Keratinocyte (primary cell): ENCODE measurements around the gene AGPAT2. TPM values are rescaled to one million over a fixed set of nuclear protein-coding genes. Genes with fewer than 3 reads are reported as not detected.

ENCODE experiments used
- DNase-seq: peaks from one replicate; pipeline ENCODE4 v3.0.0-alpha.2; 2011; ENCODE audit warnings: low read depth, missing footprints, low spot score
- FAIRE-seq: peaks from 2 replicates; lab custom pipeline; 2011; peaks lifted over from hg19 to GRCh38; lab: Jason Lieb, UNC
- H2AFZ ChIP-seq: 2 replicates; pipeline ENCODE4 v1.6.0; 2012; ENCODE audit warnings: low read length, control low read depth, inconsistent platforms; ENCODE audit not compliant: control insufficient read depth
- H3K27ac ChIP-seq: 2 replicates; pipeline ENCODE4 v1.5.1; 2011; ENCODE audit warnings: low read length; ENCODE audit not compliant: control insufficient read depth, insufficient read depth
- H3K27me3 ChIP-seq: 3 replicates; pipeline ENCODE4 v1.6.0; 2011; ENCODE audit warnings: low read length; ENCODE audit not compliant: control insufficient read depth, insufficient read depth; ENCODE audit errors: extremely low read depth
- H3K36me3 ChIP-seq, 2 experiments: 2 replicates in 1 of 2; 3 replicates in 1 of 2; pipeline ENCODE4 v1.5.1; 2011; ENCODE audit warnings: low read length in 2 of 2, mild to moderate bottlenecking in 1 of 2; ENCODE audit not compliant: control insufficient read depth in 2 of 2, insufficient read depth in 2 of 2; ENCODE audit errors: extremely low read depth in 1 of 2
- H3K4me1 ChIP-seq: 3 replicates; pipeline ENCODE4 v1.5.1; 2011; ENCODE audit warnings: low read length; ENCODE audit not compliant: control insufficient read depth, insufficient read depth; ENCODE audit errors: extremely low read depth
- H3K4me2 ChIP-seq: 3 replicates; pipeline ENCODE4 v1.6.0; 2011; ENCODE audit warnings: low read depth, low read length; ENCODE audit not compliant: control insufficient read depth, insufficient read depth; ENCODE audit errors: extremely low read depth
- H3K4me3 ChIP-seq, 3 experiments: fragments of 200-600 bp in 1 of 3; sonication (generic) in 1 of 3; 2 replicates in 2 of 3; 3 replicates in 1 of 3; pipeline ENCODE4 v1.5.1; 2011 to 2016; ENCODE audit warnings: low read length in 3 of 3, mild to moderate bottlenecking in 3 of 3, control low read depth in 2 of 3, inconsistent platforms in 1 of 3, low read depth in 1 of 3, mixed read lengths in 1 of 3, mixed run types in 1 of 3, moderate library complexity in 1 of 3; ENCODE audit not compliant: control insufficient read depth in 2 of 3, insufficient read depth in 2 of 3; ENCODE audit errors: extremely low read depth in 1 of 3
- H3K79me2 ChIP-seq: 2 replicates; pipeline ENCODE4 v1.6.0; 2012; ENCODE audit warnings: low read length; ENCODE audit not compliant: control insufficient read depth, insufficient read depth
- H3K9ac ChIP-seq: 3 replicates; pipeline ENCODE4 v1.6.0; 2011; ENCODE audit warnings: low read length; ENCODE audit not compliant: control insufficient read depth, insufficient read depth; ENCODE audit errors: extremely low read depth
- H3K9me1 ChIP-seq: 3 replicates; pipeline ENCODE4 v1.6.0; 2011; ENCODE audit warnings: low read length; ENCODE audit not compliant: control insufficient read depth, insufficient read depth; ENCODE audit errors: extremely low read depth
- H3K9me3 ChIP-seq: 2 replicates; pipeline ENCODE4 v1.5.1; 2012; ENCODE audit warnings: low read depth, low read length; ENCODE audit not compliant: control insufficient read depth
- H4K20me1 ChIP-seq: 3 replicates; pipeline ENCODE4 v1.6.0; 2011; ENCODE audit warnings: low read length; ENCODE audit not compliant: control insufficient read depth, insufficient read depth; ENCODE audit errors: extremely low read depth
- EZH2 ChIP-seq: IDR thresholded peaks from one replicate; pipeline ENCODE4 v1.6.1; 2012; ENCODE audit warnings: inconsistent platforms, mild to moderate bottlenecking, low read length, moderate library complexity
- dilution Hi-C: fragments of 300-500 bp; cut with MboI; formaldehyde crosslinking; loops from one replicate; pipeline ENCODE4 v1.7.0; 2020; ENCODE audit warnings: low sequenced_read_pairs; ENCODE audit not compliant: extremely low pct_ligation_motif_present
- polyA plus RNA-seq, 5 experiments: library from polyadenylated mRNA; depleted of rRNA in 3 of 5; stranded (reverse) in 3 of 5; stranded (forward) in 1 of 5; unstranded in 1 of 5; fragments of >200 nt; gene quantifications; 1 replicate in 1 of 5; 2 replicates in 3 of 5; 3 replicates in 1 of 5; pipeline versions ENCODE4 v1.2.1 to v1.2.3, GENCODE V29; 2011 to 2012; ENCODE audit warnings: missing spikeins in 2 of 5, low read depth in 1 of 5, low replicate concordance in 1 of 5
- TF ChIP-seq, protein P1 (sequence below), 3 experiments: IDR thresholded peaks in 1 of 3; conservative IDR thresholded peaks in 1 of 3; optimal IDR thresholded peaks in 1 of 3; 2 replicates in 2 of 3; 3 replicates in 1 of 3; pipeline versions ENCODE3 to v1.5.1; 2011; ENCODE audit warnings: low read length in 3 of 3, mild to moderate bottlenecking in 3 of 3, moderate library complexity in 2 of 3, control low read depth in 1 of 3, inconsistent platforms in 1 of 3; ENCODE audit not compliant: insufficient read depth in 2 of 3; ENCODE audit errors: extremely low read depth in 1 of 3

Gene AGPAT2
- polyA plus RNA-seq, 1 donor (not counting 4 experiments of a cell fraction or from before 2014, with no cell fraction given): 26.5 TPM

DNA sequence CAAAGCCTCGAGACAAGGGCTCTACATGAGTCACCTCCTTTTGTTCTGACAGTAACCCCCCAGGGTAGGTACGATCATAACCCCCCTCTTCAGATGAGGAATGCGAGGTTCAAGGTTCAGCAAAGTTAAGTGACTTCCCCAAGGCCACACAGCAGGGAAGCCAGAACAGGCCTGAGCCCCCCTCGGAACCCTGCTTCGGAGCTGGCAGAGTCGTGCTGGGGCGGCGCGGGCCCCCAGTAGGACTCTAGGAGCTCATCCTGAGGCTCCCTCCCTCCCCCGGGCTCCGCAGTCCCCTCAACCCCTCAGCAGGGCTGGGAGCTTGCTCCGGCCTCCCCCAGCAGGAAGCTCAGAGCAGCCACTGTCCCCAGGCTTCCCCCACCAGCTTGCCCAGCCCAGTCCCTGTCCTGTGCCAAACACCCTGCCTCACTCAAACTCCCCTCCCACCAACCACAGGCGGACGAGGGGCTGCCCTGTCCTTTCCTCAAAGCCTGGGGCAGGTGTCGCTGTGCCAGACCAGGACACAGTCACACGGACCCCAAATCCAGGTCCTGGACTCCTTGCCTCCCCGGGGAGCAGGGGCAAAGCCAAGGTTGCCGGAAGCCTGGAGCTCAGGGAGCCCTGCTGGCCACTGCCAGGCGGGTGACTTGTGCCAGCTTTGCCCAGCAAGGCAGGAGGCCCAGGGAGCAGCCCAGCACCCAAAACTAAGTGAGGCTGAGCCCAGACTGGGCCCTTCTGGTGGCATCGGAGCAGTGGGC lies 5.1 kb downstream of the AGPAT2 start:
- peaks cover 17% of the 10 kb centered on the region for H3K4me1 ChIP-seq
- H4K20me1 ChIP-seq: peaks cover 7% of the 10 kb centered on the region
- no peak overlapping the region for H3K4me3 ChIP-seq
- H3K9ac ChIP-seq: no peak overlapping the region
- no peaks in the 10 kb centered on the region for H3K27me3 ChIP-seq
- FAIRE-seq: no peak
- no peaks in the 10 kb centered on the region for H3K9me3 ChIP-seq
- no peak overlapping the region for H3K27ac ChIP-seq
- H3K36me3 ChIP-seq: peaks cover 0 to 3% of the 10 kb centered on the region in 2 experiments
- no peak overlapping the region for H2AFZ ChIP-seq
- peaks cover 15% of the 10 kb centered on the region for H3K79me2 ChIP-seq
- DNase-seq: no peak
- H3K9me1 ChIP-seq: no peaks in the 10 kb centered on the region
- H3K4me2 ChIP-seq: no peak overlapping the region
- dilution Hi-C loops: no loop called here
- TF ChIP-seq, protein P1, sequence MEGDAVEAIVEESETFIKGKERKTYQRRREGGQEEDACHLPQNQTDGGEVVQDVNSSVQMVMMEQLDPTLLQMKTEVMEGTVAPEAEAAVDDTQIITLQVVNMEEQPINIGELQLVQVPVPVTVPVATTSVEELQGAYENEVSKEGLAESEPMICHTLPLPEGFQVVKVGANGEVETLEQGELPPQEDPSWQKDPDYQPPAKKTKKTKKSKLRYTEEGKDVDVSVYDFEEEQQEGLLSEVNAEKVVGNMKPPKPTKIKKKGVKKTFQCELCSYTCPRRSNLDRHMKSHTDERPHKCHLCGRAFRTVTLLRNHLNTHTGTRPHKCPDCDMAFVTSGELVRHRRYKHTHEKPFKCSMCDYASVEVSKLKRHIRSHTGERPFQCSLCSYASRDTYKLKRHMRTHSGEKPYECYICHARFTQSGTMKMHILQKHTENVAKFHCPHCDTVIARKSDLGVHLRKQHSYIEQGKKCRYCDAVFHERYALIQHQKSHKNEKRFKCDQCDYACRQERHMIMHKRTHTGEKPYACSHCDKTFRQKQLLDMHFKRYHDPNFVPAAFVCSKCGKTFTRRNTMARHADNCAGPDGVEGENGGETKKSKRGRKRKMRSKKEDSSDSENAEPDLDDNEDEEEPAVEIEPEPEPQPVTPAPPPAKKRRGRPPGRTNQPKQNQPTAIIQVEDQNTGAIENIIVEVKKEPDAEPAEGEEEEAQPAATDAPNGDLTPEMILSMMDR (optimal IDR thresholded peaks at IDR 0.05 in 1 of 3, IDR thresholded peaks at IDR 0.05 in 1 of 3, conservative IDR thresholded peaks at IDR 0.05 in 1 of 3; ENCODE audit: extremely low read depth in 1 of 3, insufficient read depth in 2 of 3, low read length in 3 of 3): no peak
- TF ChIP-seq EZH2: no peak

DNA sequence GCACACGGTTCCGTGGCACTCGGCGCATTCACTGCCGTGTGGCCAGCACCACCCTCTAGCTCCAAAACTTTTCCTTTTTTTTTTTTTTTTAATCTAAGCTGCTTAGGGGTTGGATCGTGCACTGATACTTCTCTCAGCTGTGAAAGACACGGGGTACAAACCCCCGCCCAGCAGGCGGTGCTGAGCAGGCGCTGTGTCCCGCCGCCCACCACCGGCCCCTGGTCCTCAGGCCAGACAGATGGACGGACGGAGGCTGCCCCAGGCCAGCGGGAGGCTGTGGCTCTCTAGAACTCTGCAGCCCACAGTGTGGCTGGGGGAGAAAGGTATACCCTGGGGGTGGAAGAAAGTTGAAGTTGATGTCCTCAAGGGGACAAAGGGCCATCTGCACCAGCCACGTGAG lies 6.2 kb downstream of the AGPAT2 start:
- Histone ChIP-seq H4K20me1 (peaks cover 7% of the 10 kb centered on the region), H3K4me2 (no peak overlapping the region), H3K4me1 (peaks cover 14% of the 10 kb centered on the region), H3K79me2 (peaks cover 15% of the 10 kb centered on the region), H3K9me1 (no peaks in the 10 kb centered on the region), H2AFZ (no peak overlapping the region), H3K4me3 (no peak overlapping the region), H3K36me3 (peaks cover 5 to 10% of the 10 kb centered on the region in 2 experiments), H3K9me3 (no peaks in the 10 kb centered on the region), H3K27ac (no peak overlapping the region), H3K9ac (no peak overlapping the region), H3K27me3 (no peaks in the 10 kb centered on the region)
- DNase-seq: no peak
- TF ChIP-seq, protein P1 (optimal IDR thresholded peaks at IDR 0.05 in 1 of 3, IDR thresholded peaks at IDR 0.05 in 1 of 3, conservative IDR thresholded peaks at IDR 0.05 in 1 of 3; ENCODE audit: extremely low read depth in 1 of 3, insufficient read depth in 2 of 3, low read length in 3 of 3): no peak
- no peak for TF ChIP-seq EZH2
- dilution Hi-C loops: no loop called here
- FAIRE-seq: no peak
